HEK293 (cell line): Measurements from ENCODE around the gene PARS2.
A peak's percentile ranks its signal among the peaks of the same experiment; 100 is the strongest.

Experiments
- CTCF ChIA-PET: fragments of 350-600 bp; formaldehyde crosslinking; extraction: SDS; loops from one replicate; lab custom pipeline; 2021; ENCODE audit warnings: antibody characterized with exemption; lab: Yijun Ruan, JAX
- POLR2A ChIA-PET: fragments of 300-600 bp; formaldehyde crosslinking; extraction: SDS; loops from one replicate; lab custom pipeline; 2020; ENCODE audit warnings: antibody characterized with exemption, inconsistent platforms; lab: Yijun Ruan, JAX
- H3K27ac ChIP-seq: fragments of 200-500 bp; sonication (Bioruptor generic); 2 replicates; pipeline ENCODE4 v1.5.1; 2014; ENCODE audit warnings: low read depth, low read length, control low read depth, inconsistent platforms; ENCODE audit errors: extremely low read depth
- H3K36me3 ChIP-seq, 2 experiments: fragments of 200-500 bp in 1 of 2; sonication (Bioruptor generic) in 1 of 2; 1 replicate in 1 of 2; 2 replicates in 1 of 2; pipeline ENCODE4 v1.5.1; 2014 to 2017; ENCODE audit warnings: inconsistent platforms in 2 of 2, low read length in 2 of 2; ENCODE audit not compliant: control insufficient read depth in 2 of 2, insufficient read depth in 1 of 2
- H3K4me1 ChIP-seq: fragments of 200-500 bp; sonication (Bioruptor generic); 2 replicates; pipeline ENCODE4 v1.5.1; 2014; ENCODE audit warnings: mild to moderate bottlenecking, low read length, inconsistent platforms; ENCODE audit not compliant: control insufficient read depth, insufficient read depth
- H3K4me3 ChIP-seq: 2 replicates; pipeline ENCODE4 v1.5.1; 2011; ENCODE audit warnings: low read depth, mild to moderate bottlenecking, control low read depth, low read length, moderate library complexity
- H3K9me3 ChIP-seq: fragments of 200-500 bp; sonication (Bioruptor generic); 2 replicates; pipeline ENCODE4 v1.5.1; 2014; ENCODE audit warnings: low read depth, low read length, inconsistent platforms; ENCODE audit not compliant: control insufficient read depth, insufficient read depth
- GLIS1 ChIP-seq: fragments of 450-650 bp; formaldehyde crosslinking; IDR thresholded peaks from 2 replicates; pipeline ENCODE4 v1.5.1; 2016; ENCODE audit warnings: missing biosample characterization, missing genetic modification characterization
- IKZF3 ChIP-seq: fragments of 450-650 bp; IDR thresholded peaks from 2 replicates; pipeline ENCODE4 v1.5.0; 2018; ENCODE audit warnings: missing biosample characterization, mild to moderate bottlenecking, missing genetic modification characterization, moderate library complexity
- KLF17 ChIP-seq: fragments of 450-650 bp; formaldehyde crosslinking; IDR thresholded peaks from 2 replicates; pipeline ENCODE4 v1.5.1; 2016; ENCODE audit warnings: missing biosample characterization, missing genetic modification characterization
- OSR2 ChIP-seq: fragments of 450-650 bp; formaldehyde crosslinking; IDR thresholded peaks from 2 replicates; pipeline ENCODE4 v1.5.1; 2016; ENCODE audit warnings: missing biosample characterization, missing genetic modification characterization
- OVOL3 ChIP-seq: fragments of 450-650 bp; formaldehyde crosslinking; IDR thresholded peaks from 2 replicates; pipeline ENCODE4 v1.5.1; 2016; ENCODE audit warnings: missing biosample characterization, missing genetic modification characterization
- PATZ1 ChIP-seq: fragments of 450-650 bp; formaldehyde crosslinking; IDR thresholded peaks from 2 replicates; pipeline ENCODE4 v1.5.1; 2016; ENCODE audit warnings: missing biosample characterization, missing genetic modification characterization
- PRDM1 ChIP-seq: fragments of 450-650 bp; formaldehyde crosslinking; IDR thresholded peaks from 2 replicates; pipeline ENCODE4; 2016; ENCODE audit warnings: missing biosample characterization, missing genetic modification characterization
- RBAK ChIP-seq: fragments of 450-650 bp; formaldehyde crosslinking; IDR thresholded peaks from 2 replicates; pipeline ENCODE4 v1.5.1; 2016; ENCODE audit warnings: missing biosample characterization, missing genetic modification characterization
- SCRT1 ChIP-seq: fragments of 450-650 bp; formaldehyde crosslinking; IDR thresholded peaks from 2 replicates; pipeline ENCODE4 v1.5.1; 2016; ENCODE audit warnings: missing biosample characterization, missing genetic modification characterization, borderline replicate concordance
- ZNF169 ChIP-seq: fragments of 450-650 bp; formaldehyde crosslinking; IDR thresholded peaks from 2 replicates; pipeline ENCODE4 v1.5.1; 2016; ENCODE audit warnings: missing biosample characterization, missing genetic modification characterization
- ZNF311 ChIP-seq: fragments of 450-650 bp; formaldehyde crosslinking; IDR thresholded peaks from 2 replicates; pipeline ENCODE4 v1.5.1; 2017; ENCODE audit warnings: missing biosample characterization, missing genetic modification characterization, borderline replicate concordance
- ZNF416 ChIP-seq: fragments of 450-650 bp; formaldehyde crosslinking; IDR thresholded peaks from 2 replicates; pipeline ENCODE4 v1.5.1; 2016; ENCODE audit warnings: missing biosample characterization, missing genetic modification characterization
- ZNF433 ChIP-seq: fragments of 450-650 bp; formaldehyde crosslinking; IDR thresholded peaks from 2 replicates; pipeline ENCODE4 v1.5.1; 2016; ENCODE audit warnings: missing biosample characterization, missing genetic modification characterization, low read depth
- ZNF561 ChIP-seq: fragments of 450-650 bp; IDR thresholded peaks from 2 replicates; pipeline ENCODE4 v1.5.1; 2018; ENCODE audit warnings: missing biosample characterization, missing genetic modification characterization, borderline replicate concordance
- ZNF600 ChIP-seq: fragments of 450-650 bp; formaldehyde crosslinking; IDR thresholded peaks from 2 replicates; pipeline ENCODE4 v1.5.1; 2016; ENCODE audit warnings: missing biosample characterization, missing genetic modification characterization
- ZNF610 ChIP-seq: fragments of 450-650 bp; formaldehyde crosslinking; IDR thresholded peaks from 2 replicates; pipeline ENCODE4 v1.5.1; 2016; ENCODE audit warnings: missing biosample characterization, missing genetic modification characterization, borderline replicate concordance
- ZNF639 ChIP-seq: fragments of 450-650 bp; formaldehyde crosslinking; IDR thresholded peaks from 2 replicates; pipeline ENCODE4 v1.5.1; 2016; ENCODE audit warnings: missing biosample characterization, missing genetic modification characterization
- ZNF654 ChIP-seq: fragments of 450-650 bp; formaldehyde crosslinking; IDR thresholded peaks from 2 replicates; pipeline ENCODE4 v1.5.1; 2016; ENCODE audit warnings: low read depth, missing biosample characterization, missing genetic modification characterization
- ZNF692 ChIP-seq: fragments of 450-650 bp; formaldehyde crosslinking; IDR thresholded peaks from 2 replicates; pipeline ENCODE4 v1.5.1; 2016; ENCODE audit warnings: missing biosample characterization, missing genetic modification characterization
- ZSCAN16 ChIP-seq: fragments of 450-650 bp; formaldehyde crosslinking; IDR thresholded peaks from 2 replicates; pipeline ENCODE4 v1.5.1; 2016; ENCODE audit warnings: missing biosample characterization, missing genetic modification characterization
- ZSCAN30 ChIP-seq: fragments of 450-650 bp; IDR thresholded peaks from 2 replicates; pipeline ENCODE4 v1.5.1; 2018; ENCODE audit warnings: missing biosample characterization, mild to moderate bottlenecking, missing genetic modification characterization, moderate library complexity
- TF ChIP-seq, protein P1 (sequence below): fragments of 450-650 bp; formaldehyde crosslinking; IDR thresholded peaks from 2 replicates; pipeline ENCODE4 v1.5.1; 2016; ENCODE audit warnings: missing biosample characterization, missing genetic modification characterization, borderline replicate concordance
- TF ChIP-seq, protein P2 (sequence below): fragments of 450-650 bp; IDR thresholded peaks from 2 replicates; pipeline ENCODE4 v1.5.1; 2018; ENCODE audit warnings: missing biosample characterization, mild to moderate bottlenecking, missing genetic modification characterization

PARS2 gene

GRCh38 chr1:54810153-54810942, 46.0 kb upstream of the PARS2 start:
- ChIA-PET CTCF (interaction anchor here (0.6 to 2.4 kb wide), 18 partner anchors 9 to 1746 kb away, joined by 3 to 12 read pairs (median 3); no protein-coding TSS in a partner anchor), POLR2A (no interaction called here)
- Histone ChIP-seq H3K4me1 (no peaks in the 10 kb centered on the region), H3K27ac (no peak overlapping the region), H3K36me3 (no peaks in the 10 kb centered on the region), H3K9me3 (no peaks in the 10 kb centered on the region), H3K4me3 (no peak overlapping the region)
- TF ChIP-seq ZNF311, result no peak
- no peak for TF ChIP-seq ZNF169 (tag by site-specific recombination)
- TF ChIP-seq, protein P1, sequence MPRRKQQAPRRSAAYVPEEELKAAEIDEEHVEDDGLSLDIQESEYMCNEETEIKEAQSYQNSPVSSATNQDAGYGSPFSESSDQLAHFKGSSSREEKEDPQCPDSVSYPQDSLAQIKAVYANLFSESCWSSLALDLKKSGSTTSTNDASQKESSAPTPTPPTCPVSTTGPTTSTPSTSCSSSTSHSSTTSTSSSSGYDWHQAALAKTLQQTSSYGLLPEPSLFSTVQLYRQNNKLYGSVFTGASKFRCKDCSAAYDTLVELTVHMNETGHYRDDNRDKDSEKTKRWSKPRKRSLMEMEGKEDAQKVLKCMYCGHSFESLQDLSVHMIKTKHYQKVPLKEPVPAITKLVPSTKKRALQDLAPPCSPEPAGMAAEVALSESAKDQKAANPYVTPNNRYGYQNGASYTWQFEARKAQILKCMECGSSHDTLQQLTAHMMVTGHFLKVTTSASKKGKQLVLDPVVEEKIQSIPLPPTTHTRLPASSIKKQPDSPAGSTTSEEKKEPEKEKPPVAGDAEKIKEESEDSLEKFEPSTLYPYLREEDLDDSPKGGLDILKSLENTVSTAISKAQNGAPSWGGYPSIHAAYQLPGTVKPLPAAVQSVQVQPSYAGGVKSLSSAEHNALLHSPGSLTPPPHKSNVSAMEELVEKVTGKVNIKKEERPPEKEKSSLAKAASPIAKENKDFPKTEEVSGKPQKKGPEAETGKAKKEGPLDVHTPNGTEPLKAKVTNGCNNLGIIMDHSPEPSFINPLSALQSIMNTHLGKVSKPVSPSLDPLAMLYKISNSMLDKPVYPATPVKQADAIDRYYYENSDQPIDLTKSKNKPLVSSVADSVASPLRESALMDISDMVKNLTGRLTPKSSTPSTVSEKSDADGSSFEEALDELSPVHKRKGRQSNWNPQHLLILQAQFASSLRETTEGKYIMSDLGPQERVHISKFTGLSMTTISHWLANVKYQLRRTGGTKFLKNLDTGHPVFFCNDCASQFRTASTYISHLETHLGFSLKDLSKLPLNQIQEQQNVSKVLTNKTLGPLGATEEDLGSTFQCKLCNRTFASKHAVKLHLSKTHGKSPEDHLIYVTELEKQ (tag by site-specific recombination), result no peak
- TF ChIP-seq ZNF561, result no peak
- TF ChIP-seq ZNF654 (tag by site-specific recombination), result peak; percentile 95
- TF ChIP-seq PATZ1 (tag by site-specific recombination), result 0 out of 2 replicates have a peak, but pooled peaks have one; percentile 23
- TF ChIP-seq ZSCAN16 (tag by site-specific recombination), result no peak
- TF ChIP-seq OVOL3 (tag by site-specific recombination), result no peak
- TF ChIP-seq RBAK (tag by site-specific recombination), result no peak
- TF ChIP-seq ZNF639 (tag by site-specific recombination), result no peak
- TF ChIP-seq OSR2, result no peak
- TF ChIP-seq ZNF692 (tag by site-specific recombination), result no peak
- TF ChIP-seq ZNF433 (tag by site-specific recombination), result no peak
- no peak for TF ChIP-seq ZNF416 (tag by site-specific recombination)
- peak; percentile 18; the same call in 1 of the 2 replicates for TF ChIP-seq GLIS1 (tag by site-specific recombination)
- TF ChIP-seq ZNF610 (tag by site-specific recombination), result no peak
- TF ChIP-seq ZNF600 (tag by site-specific recombination), result 0 out of 2 replicates have a peak, but pooled peaks have one; percentile 20
- no peak for TF ChIP-seq KLF17 (tag by site-specific recombination)
- no peak for TF ChIP-seq SCRT1
- peak; percentile 78 for TF ChIP-seq ZSCAN30 (tag by site-specific recombination)
- TF ChIP-seq, protein P2, sequence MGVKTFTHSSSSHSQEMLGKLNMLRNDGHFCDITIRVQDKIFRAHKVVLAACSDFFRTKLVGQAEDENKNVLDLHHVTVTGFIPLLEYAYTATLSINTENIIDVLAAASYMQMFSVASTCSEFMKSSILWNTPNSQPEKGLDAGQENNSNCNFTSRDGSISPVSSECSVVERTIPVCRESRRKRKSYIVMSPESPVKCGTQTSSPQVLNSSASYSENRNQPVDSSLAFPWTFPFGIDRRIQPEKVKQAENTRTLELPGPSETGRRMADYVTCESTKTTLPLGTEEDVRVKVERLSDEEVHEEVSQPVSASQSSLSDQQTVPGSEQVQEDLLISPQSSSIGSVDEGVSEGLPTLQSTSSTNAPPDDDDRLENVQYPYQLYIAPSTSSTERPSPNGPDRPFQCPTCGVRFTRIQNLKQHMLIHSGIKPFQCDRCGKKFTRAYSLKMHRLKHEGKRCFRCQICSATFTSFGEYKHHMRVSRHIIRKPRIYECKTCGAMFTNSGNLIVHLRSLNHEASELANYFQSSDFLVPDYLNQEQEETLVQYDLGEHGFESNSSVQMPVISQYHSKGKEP (tag by site-specific recombination), result no peak
- peak; percentile 65; the same call in 1 of the 2 replicates for TF ChIP-seq IKZF3 (tag by site-specific recombination)
- no peak for TF ChIP-seq PRDM1 (tag by site-specific recombination)
